T-helper 1 cell treated with Interleukin-12 subunit alpha and Interleukin-12 subunit beta and Interleukin-4 antibody, amounts not matched to agents 30 ng/mL and 1 ng/mL, for 36 hours (primary cell): ENCODE results near the gene TBC1D20. TPM values are rescaled to one million over a fixed set of nuclear protein-coding genes. Genes with fewer than 3 reads are reported as not detected.

Experiments used
- total RNA-seq: library from RNA; stranded (reverse); gene quantifications from 2 replicates; pipeline ENCODE4 v1.2.3, GENCODE V29; 2022

The TBC1D20 gene
- total RNA-seq, 1 donor from 2014 or later: 40.2 TPM

Other genes starting within 250 kb of the TBC1D20 start
- gene DEFB129, start 235.3 kb downstream of the TBC1D20 start, total RNA-seq: not detected in 2 replicates
- not detected in 2 replicates for gene DEFB132, start 204.8 kb downstream of the TBC1D20 start, total RNA-seq
- gene C20orf96, start 171.8 kb downstream of the TBC1D20 start, total RNA-seq: 4.7 and 5.1 TPM in 2 replicates
- 25.0 and 25.2 TPM in 2 replicates for gene ZCCHC3, start 165.0 kb downstream of the TBC1D20 start, total RNA-seq
- 2.4 TPM in 2 replicates for gene SOX12, start 137.0 kb downstream of the TBC1D20 start, total RNA-seq
- 1.5 and 2.5 TPM in 2 replicates for gene NRSN2, start 115.4 kb downstream of the TBC1D20 start, total RNA-seq
- gene TRIB3, start 81.8 kb downstream of the TBC1D20 start, total RNA-seq: 27.1 and 29.1 TPM in 2 replicates
- gene RBCK1, start 54.2 kb downstream of the TBC1D20 start, total RNA-seq: 131 and 134 TPM in 2 replicates
- gene CSNK2A1, start 81.3 kb upstream of the TBC1D20 start, total RNA-seq: 121 and 124 TPM in 2 replicates
- not detected in 2 replicates for gene TCF15, start 147.8 kb upstream of the TBC1D20 start, total RNA-seq
- gene SRXN1, start 190.7 kb upstream of the TBC1D20 start, total RNA-seq: 16.8 and 17.1 TPM in 2 replicates
- gene SCRT2, start 213.3 kb upstream of the TBC1D20 start, total RNA-seq: not detected in 2 replicates